Central memory CD8-positive, alpha-beta T cell (primary cell): ENCODE results near the gene GFPT1.

ENCODE experiments used
- ATAC-seq: fragments of 150-1000 bp; cut with Tn5 transposase; replicated peaks from 2 replicates; pipeline ENCODE4 v1.10.0; 2022; ENCODE audit warnings: mild to moderate bottlenecking, moderate FRiP score, moderate number of reproducible peaks; ENCODE audit not compliant: poor library complexity, severe bottlenecking; ENCODE audit errors: extremely low read depth
- DNase-seq, 2 donors: peaks; one replicate each; pipeline ENCODE4 v3.0.0; 2021; ENCODE audit warnings: low spot score in 2 of 2
- H3K27ac Mint-ChIP-seq: one replicate; pipeline ENCODE4 v1.8.0; 2022; ENCODE audit warnings: low read depth, mild to moderate bottlenecking, moderate library complexity, mixed read lengths
- H3K27me3 Mint-ChIP-seq: one replicate; pipeline ENCODE4 v1.8.0; 2022; ENCODE audit warnings: mixed read lengths
- H3K36me3 Mint-ChIP-seq: one replicate; pipeline ENCODE4 v1.8.0; 2022; ENCODE audit warnings: mild to moderate bottlenecking, moderate library complexity, mixed read lengths; ENCODE audit not compliant: insufficient read depth
- H3K4me1 Mint-ChIP-seq: one replicate; pipeline ENCODE4 v1.8.0; 2022; ENCODE audit warnings: mixed read lengths
- H3K4me3 Mint-ChIP-seq: one replicate; pipeline ENCODE4 v1.8.0; 2022; ENCODE audit warnings: mild to moderate bottlenecking, moderate library complexity, mixed read lengths
- H3K9me3 Mint-ChIP-seq: one replicate; pipeline ENCODE4 v1.8.0; 2022; ENCODE audit warnings: mixed read lengths

The GFPT1 gene

DNA sequence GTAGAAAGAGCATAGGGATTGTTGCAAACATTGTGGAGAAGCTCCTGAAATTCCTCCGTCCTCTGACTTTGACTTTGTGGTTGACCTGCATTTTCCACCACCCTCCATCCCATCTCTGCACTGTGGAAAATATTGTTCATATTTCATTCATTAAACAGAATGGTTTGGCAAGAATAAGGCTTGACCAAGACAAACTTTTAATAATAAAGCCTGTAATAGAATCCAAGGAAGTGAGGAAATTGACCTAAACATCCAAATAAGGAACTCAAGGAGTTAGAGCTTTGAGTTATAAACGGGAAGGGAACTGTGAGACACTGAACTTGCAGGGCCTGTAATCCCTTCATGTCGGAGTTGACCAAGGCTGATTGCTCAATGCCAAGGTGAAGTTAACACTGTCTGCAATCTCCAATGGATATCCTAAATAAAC lies 115.2 kb downstream of the GFPT1 start:
- H3K27ac Mint-ChIP-seq: no peak overlapping the region
- H3K4me1 Mint-ChIP-seq: no peaks in the 10 kb centered on the region
- no peak for ATAC-seq
- no peaks in the 10 kb centered on the region for H3K9me3 Mint-ChIP-seq
- peaks cover 67% of the 10 kb centered on the region for H3K27me3 Mint-ChIP-seq
- no peak overlapping the region for H3K4me3 Mint-ChIP-seq
- DNase-seq: no peak
- no peaks in the 10 kb centered on the region for H3K36me3 Mint-ChIP-seq
